Fibroblast of villous mesenchyme (primary cell): ENCODE results near the gene ATP8A2. TPM values are rescaled to one million over a fixed set of nuclear protein-coding genes. Genes with fewer than 3 reads are reported as not detected.

ENCODE experiments used
- DNase-seq: peaks from one replicate; pipeline ENCODE4 v3.0.0-alpha.2; 2010; ENCODE audit warnings: low read depth
- H3K4me3 ChIP-seq: 2 replicates; pipeline ENCODE4 v1.5.1; 2011; ENCODE audit warnings: low read depth, mild to moderate bottlenecking, low read length
- CTCF ChIP-seq: IDR thresholded peaks from 2 replicates; pipeline ENCODE4 v1.5.1; 2012; ENCODE audit warnings: low read depth, mild to moderate bottlenecking, low read length; ENCODE audit not compliant: insufficient read depth
- total RNA-seq: library from RNA; depleted of rRNA; stranded (reverse); fragments of >200 nt; gene quantifications from 2 replicates; pipeline ENCODE4 v1.2.3, GENCODE V29; 2012

ATP8A2 gene
- total RNA-seq, 1 donor, result under 0.01 TPM

- TF ChIP-seq CTCF, result no peak
Observed at GRCh38 chr13:25876247-25876646, 504.5 kb downstream of the ATP8A2 start.

GRCh38 chr13:25879466-25879865, 507.7 kb downstream of the ATP8A2 start:
- DNase-seq, result no peak
- no peak for TF ChIP-seq CTCF
- H3K4me3 ChIP-seq, result no peak overlapping the region

More at GRCh38 chr13:25876247-25876646, 504.5 kb downstream of the ATP8A2 start:
- no peak for DNase-seq
- H3K4me3 ChIP-seq, result no peak overlapping the region

GRCh38 chr13:25881136-25881926, 509.6 kb downstream of the ATP8A2 start:
- TF ChIP-seq CTCF, result no peak
- no peak overlapping the region for H3K4me3 ChIP-seq
- DNase-seq, result no peak

GRCh38 chr13:25881971-25882451, 510.2 kb downstream of the ATP8A2 start:
- no peak overlapping the region for H3K4me3 ChIP-seq
- TF ChIP-seq CTCF, result no peak
- peak; percentile 6 for DNase-seq

GRCh38 chr13:25882466-25883357, 510.9 kb downstream of the ATP8A2 start:
- DNase-seq, result no peak
- TF ChIP-seq CTCF, result no peak
- no peak overlapping the region for H3K4me3 ChIP-seq

GRCh38 chr13:25885418-25885817, 513.6 kb downstream of the ATP8A2 start:
- no peak overlapping the region for H3K4me3 ChIP-seq
- no peak for TF ChIP-seq CTCF
- DNase-seq, result no peak
